ENCODE results near the gene SORT1. TPM values are rescaled to one million over a fixed set of nuclear protein-coding genes. Genes with fewer than 3 reads are reported as not detected.

SORT1 gene
- total and polyA plus RNA-seq, 2 of the 13 experiments (the other 11 are each of a cell fraction or from before 2014, with no cell fraction given) = 32.4 to 93.0 TPM

DNA sequence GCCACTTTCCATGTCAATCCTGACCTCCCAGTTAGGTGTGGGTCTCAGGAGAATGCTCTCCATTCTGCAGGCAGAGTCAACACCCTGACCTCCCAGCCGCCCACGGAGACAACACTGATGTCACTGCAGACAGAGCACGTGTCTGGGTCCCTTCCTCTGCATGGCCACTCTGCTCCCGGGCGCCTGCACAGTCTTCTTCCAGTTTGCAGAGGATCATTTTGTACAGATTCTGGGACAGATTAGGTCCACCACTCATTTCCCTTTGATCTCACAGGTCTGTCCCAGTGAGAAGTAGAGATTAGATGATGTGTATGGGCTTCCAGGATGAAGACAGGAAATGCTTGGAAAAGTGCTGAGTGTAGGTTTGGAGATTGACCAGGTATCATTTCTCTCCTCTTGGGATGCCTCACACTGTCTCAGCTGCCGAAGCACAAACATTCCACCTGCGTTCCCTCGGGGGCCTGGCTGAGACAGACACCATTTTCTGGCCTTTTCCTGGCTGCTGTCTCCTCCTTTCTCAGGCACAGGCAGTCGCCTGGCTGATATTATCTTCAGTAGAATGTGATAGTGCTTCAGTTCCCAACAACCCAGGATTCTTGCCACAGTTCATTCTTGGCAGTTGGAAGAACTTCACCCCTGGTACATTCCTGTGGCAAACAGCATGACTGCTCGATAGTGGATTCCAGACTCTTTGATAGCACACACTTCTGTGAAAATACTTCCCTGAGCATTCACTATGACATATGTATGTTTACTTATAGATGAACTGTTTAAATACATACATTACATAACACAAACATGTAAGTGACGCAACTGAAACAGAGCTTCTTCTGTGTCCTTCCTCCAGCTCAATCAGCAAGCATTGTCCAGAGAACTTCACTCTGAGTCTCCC, 98.8 kb downstream of the SORT1 start (continued):
- peak; percentile 42; the same call in 1 of the 3 replicates for TF ChIP-seq MXI1 (IDR thresholded peaks at IDR 0.05; ENCODE audit: borderline replicate concordance, low read depth, low read length)
- no peak for TF ChIP-seq SMARCE1 (IDR thresholded peaks at IDR 0.05; ENCODE audit: borderline replicate concordance)
- TF ChIP-seq, protein P1, sequence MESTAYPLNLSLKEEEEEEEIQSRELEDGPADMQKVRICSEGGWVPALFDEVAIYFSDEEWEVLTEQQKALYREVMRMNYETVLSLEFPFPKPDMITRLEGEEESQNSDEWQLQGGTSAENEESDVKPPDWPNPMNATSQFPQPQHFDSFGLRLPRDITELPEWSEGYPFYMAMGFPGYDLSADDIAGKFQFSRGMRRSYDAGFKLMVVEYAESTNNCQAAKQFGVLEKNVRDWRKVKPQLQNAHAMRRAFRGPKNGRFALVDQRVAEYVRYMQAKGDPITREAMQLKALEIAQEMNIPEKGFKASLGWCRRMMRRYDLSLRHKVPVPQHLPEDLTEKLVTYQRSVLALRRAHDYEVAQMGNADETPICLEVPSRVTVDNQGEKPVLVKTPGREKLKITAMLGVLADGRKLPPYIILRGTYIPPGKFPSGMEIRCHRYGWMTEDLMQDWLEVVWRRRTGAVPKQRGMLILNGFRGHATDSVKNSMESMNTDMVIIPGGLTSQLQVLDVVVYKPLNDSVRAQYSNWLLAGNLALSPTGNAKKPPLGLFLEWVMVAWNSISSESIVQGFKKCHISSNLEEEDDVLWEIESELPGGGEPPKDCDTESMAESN (CRISPR knock-in tag; conservative IDR thresholded peaks at IDR 0.05) = peak; percentile 43
- no peak for TF ChIP-seq RBM22 (optimal IDR thresholded peaks at IDR 0.05; ENCODE audit: low read length)
- TF ChIP-seq ZNF550 (CRISPR knock-in tag; IDR thresholded peaks at IDR 0.05; ENCODE audit: borderline replicate concordance) = no peak
- TF ChIP-seq ZNF33B (CRISPR knock-in tag; IDR thresholded peaks at IDR 0.05) = no peak
- TF ChIP-seq KAT2B (IDR thresholded peaks at IDR 0.05; ENCODE audit: borderline replicate concordance, low read depth, low read length) = no peak
- TF ChIP-seq, protein P2, sequence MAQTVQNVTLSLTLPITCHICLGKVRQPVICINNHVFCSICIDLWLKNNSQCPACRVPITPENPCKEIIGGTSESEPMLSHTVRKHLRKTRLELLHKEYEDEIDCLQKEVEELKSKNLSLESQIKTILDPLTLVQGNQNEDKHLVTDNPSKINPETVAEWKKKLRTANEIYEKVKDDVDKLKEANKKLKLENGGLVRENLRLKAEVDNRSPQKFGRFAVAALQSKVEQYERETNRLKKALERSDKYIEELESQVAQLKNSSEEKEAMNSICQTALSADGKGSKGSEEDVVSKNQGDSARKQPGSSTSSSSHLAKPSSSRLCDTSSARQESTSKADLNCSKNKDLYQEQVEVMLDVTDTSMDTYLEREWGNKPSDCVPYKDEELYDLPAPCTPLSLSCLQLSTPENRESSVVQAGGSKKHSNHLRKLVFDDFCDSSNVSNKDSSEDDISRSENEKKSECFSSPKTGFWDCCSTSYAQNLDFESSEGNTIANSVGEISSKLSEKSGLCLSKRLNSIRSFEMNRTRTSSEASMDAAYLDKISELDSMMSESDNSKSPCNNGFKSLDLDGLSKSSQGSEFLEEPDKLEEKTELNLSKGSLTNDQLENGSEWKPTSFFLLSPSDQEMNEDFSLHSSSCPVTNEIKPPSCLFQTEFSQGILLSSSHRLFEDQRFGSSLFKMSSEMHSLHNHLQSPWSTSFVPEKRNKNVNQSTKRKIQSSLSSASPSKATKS (CRISPR knock-in tag; IDR thresholded peaks at IDR 0.05) = 0 out of 2 replicates have a peak, but pooled peaks have one; percentile 60
- no peak for TF ChIP-seq ZSCAN31 (CRISPR knock-in tag; IDR thresholded peaks at IDR 0.05; ENCODE audit: low read depth)
- no peak for TF ChIP-seq PRMT3 (CRISPR knock-in tag; IDR thresholded peaks at IDR 0.05; ENCODE audit: borderline replicate concordance, low read depth)
- TF ChIP-seq WIZ (CRISPR knock-in tag; IDR thresholded peaks at IDR 0.05) = no peak
- no peak; the same call in 1 of the 2 replicates for TF ChIP-seq RAD21 (CRISPR knock-in tag; IDR thresholded peaks at IDR 0.05)
- 0 out of 2 replicates have a peak, but pooled peaks have one; percentile 28 for TF ChIP-seq ZNF510 (CRISPR knock-in tag; IDR thresholded peaks at IDR 0.05; ENCODE audit: low read depth)
- no peak; the same call in 1 of the 2 replicates for TF ChIP-seq NFKBIZ (CRISPR knock-in tag; IDR thresholded peaks at IDR 0.05)
- TF ChIP-seq TCF7 (IDR thresholded peaks at IDR 0.05; ENCODE audit: low read depth) = peak; percentile 60
- no peak for TF ChIP-seq KMT2A (CRISPR knock-in tag; IDR thresholded peaks at IDR 0.05)
- TF ChIP-seq MAZ (IDR thresholded peaks at IDR 0.05; ENCODE audit: borderline replicate concordance, low read depth, low read length) = no peak
- 0 out of 2 replicates have a peak, but pooled peaks have one; percentile 50 for TF ChIP-seq MAZ (CRISPR knock-in tag; IDR thresholded peaks at IDR 0.05; ENCODE audit: low read depth)
- TF ChIP-seq, protein P3, sequence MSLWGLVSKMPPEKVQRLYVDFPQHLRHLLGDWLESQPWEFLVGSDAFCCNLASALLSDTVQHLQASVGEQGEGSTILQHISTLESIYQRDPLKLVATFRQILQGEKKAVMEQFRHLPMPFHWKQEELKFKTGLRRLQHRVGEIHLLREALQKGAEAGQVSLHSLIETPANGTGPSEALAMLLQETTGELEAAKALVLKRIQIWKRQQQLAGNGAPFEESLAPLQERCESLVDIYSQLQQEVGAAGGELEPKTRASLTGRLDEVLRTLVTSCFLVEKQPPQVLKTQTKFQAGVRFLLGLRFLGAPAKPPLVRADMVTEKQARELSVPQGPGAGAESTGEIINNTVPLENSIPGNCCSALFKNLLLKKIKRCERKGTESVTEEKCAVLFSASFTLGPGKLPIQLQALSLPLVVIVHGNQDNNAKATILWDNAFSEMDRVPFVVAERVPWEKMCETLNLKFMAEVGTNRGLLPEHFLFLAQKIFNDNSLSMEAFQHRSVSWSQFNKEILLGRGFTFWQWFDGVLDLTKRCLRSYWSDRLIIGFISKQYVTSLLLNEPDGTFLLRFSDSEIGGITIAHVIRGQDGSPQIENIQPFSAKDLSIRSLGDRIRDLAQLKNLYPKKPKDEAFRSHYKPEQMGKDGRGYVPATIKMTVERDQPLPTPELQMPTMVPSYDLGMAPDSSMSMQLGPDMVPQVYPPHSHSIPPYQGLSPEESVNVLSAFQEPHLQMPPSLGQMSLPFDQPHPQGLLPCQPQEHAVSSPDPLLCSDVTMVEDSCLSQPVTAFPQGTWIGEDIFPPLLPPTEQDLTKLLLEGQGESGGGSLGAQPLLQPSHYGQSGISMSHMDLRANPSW (CRISPR knock-in tag; IDR thresholded peaks at IDR 0.05; ENCODE audit: borderline replicate concordance) = peak; percentile 85; the same call in 1 of the 2 replicates
- TF ChIP-seq, protein P4, sequence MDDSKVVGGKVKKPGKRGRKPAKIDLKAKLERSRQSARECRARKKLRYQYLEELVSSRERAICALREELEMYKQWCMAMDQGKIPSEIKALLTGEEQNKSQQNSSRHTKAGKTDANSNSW (CRISPR knock-in tag; IDR thresholded peaks at IDR 0.05; ENCODE audit: borderline replicate concordance) = no peak
- TF ChIP-seq HNRNPK (IDR thresholded peaks at IDR 0.05; ENCODE audit: low read depth, low read length, poor library complexity, severe bottlenecking) = no peak
- TF ChIP-seq ARHGAP35 (CRISPR knock-in tag; IDR thresholded peaks at IDR 0.05; ENCODE audit: borderline replicate concordance) = no peak
